Muscle of arm (tissue), 12 donors: ENCODE measurements around the gene YWHAB. TPM values are rescaled to one million over a fixed set of nuclear protein-coding genes. Genes with fewer than 3 reads are reported as not detected.
A peak's percentile ranks its signal among the peaks of the same experiment; 100 is the strongest.

Experiments
- DNase-seq: peaks from one replicate; pipeline ENCODE4 v3.0.0-alpha.2; 2013
- polyA plus RNA-seq, 12 donors: library from polyadenylated mRNA; unstranded; fragments of 120-200 nt; gene quantifications; one replicate each; pipeline ENCODE4 v1.2.1, GENCODE V29; 2013; ENCODE audit not compliant: insufficient read length in 12 of 12

Gene YWHAB
- polyA plus RNA-seq, 12 donors = 99.3 to 1,405 (median 119) TPM

DNA sequence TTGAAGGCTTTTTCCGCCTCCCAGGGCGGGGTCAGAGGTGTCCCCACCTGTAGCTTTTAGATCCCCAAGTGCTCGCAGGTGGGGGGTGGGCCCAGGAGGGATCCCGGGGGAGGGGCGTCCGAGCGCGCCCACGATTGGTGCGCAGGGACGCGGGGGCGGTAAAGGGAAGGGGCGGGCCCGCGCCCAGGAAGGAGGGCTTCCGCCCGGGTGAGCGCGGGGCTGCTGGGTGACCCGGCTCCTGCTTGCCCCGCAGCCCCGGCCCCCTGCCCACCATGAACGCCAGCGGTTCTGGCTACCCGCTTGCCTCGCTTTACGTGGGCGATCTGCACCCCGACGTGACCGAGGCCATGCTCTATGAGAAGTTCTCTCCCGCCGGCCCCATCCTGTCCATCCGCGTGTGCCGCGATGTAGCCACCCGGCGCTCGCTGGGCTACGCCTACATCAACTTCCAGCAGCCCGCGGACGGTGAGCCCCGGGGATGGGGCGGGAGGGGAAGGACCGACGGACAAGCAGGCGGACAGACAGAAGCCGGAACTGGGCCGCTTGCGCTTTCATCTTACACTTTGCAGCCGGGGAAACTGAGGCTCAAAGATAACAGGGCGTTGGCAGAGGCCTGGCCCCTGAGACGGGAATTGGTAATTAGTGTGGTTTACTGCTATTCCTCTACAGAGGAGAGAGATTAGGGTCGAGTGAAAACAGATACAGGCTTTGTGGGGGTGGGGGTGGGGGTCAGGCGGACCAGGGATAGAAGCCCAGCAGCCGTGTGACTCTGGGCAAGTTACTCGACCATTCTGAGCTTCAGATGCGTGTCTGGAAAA lies 24.6 kb downstream of the YWHAB start, which contains the start of gene PABPC1L:
Gene PABPC1L, plus strand, starts transcription at position 189 of the 818 bp plus-strand sequence. Its CDS starts 84 bp downstream, at position 273.
- peak; percentile 39 for DNase-seq

- no peak for DNase-seq
Measured at GRCh38 chr20:44910690-44911262, 25.3 kb downstream of the YWHAB start.

GRCh38 chr20:44911264-44911921 lies 25.9 kb downstream of the YWHAB start:
- DNase-seq = no peak

DNA sequence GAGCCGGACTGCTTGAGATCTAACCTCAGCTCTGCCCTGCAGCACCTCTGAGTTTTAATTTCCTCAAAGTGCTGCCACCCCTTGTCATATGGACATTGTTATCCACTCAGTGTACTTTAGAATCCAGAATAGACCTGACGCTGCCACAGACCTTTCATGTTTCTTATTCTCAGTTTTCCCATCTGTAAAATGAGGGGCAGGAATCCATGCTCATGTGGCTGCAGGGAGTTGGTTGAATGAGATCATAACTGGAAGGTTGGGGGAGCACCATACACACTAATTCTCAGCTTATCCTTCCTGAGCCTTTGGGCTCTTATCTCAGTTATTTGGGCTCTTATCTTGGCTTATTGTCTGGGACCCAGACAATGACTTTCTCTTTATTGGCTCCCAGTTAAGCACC lies 26.7 kb downstream of the YWHAB start:
- no peak for DNase-seq

GRCh38 chr20:44914924-44915323 lies 29.4 kb downstream of the YWHAB start:
- no peak for DNase-seq

- DNase-seq = no peak
Measured at GRCh38 chr20:44916586-44916985, 31.1 kb downstream of the YWHAB start.

DNA sequence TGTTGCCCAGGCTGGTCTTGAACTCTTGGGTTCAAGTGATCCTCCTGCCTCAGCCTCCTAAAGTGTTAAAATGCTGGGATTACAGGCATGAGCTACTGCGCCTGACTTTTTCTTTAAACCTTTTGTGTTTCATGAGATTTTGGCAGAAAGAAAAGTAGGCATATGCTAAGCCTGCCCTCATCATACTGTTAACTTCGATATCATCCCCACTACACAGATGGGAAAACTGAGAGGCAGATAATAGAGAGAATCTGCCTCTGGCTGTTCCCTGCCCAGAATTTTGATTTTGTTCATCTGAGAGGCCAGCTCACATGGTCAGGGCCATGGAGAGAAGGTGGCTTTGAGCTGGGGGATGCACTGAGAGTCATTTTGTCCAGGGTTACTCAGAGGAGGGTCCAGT lies 31.9 kb downstream of the YWHAB start:
- no peak for DNase-seq

DNA sequence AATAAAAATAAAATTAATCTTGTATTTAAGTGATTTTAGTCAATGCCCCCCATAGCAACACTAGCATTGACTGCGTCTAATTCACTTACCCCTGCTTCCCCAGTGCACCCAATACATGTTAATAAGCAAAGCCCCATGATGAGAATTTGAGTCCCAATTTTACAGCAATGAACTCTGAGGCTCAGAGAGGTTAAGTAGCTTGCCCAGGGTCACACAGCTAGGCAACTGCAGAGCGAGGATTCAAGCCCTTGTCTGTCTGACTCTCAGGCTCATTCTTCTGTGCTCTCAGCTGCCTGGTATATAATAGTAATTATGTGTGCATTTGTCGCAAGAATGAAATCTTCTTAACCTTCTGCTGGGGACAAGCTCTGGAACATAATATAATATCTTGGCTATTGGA lies 32.8 kb downstream of the YWHAB start:
- no peak for DNase-seq

GRCh38 chr20:44918761-44919160 lies 33.3 kb downstream of the YWHAB start:
- DNase-seq = no peak

DNA sequence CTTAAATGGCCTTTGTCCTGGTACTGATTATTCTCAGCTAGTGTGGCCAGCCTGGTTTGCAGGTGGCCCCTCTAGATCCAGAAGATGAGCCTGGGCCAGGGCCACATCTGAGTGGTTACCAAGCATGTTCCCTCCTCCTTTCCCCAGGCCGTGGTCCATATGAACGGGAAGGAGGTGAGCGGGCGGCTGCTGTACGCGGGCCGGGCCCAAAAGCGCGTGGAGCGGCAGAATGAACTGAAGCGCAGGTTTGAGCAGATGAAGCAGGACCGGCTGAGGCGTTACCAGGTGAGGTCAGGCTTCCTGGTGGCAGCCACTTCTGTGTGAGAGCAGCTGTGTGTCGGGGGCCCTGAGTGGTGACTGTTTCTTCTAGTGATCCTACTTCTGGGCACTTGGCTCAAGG lies 35.9 kb downstream of the YWHAB start:
- no peak for DNase-seq

- DNase-seq = no peak
Measured at GRCh38 chr20:44924541-44924940, 39.0 kb downstream of the YWHAB start.

DNA sequence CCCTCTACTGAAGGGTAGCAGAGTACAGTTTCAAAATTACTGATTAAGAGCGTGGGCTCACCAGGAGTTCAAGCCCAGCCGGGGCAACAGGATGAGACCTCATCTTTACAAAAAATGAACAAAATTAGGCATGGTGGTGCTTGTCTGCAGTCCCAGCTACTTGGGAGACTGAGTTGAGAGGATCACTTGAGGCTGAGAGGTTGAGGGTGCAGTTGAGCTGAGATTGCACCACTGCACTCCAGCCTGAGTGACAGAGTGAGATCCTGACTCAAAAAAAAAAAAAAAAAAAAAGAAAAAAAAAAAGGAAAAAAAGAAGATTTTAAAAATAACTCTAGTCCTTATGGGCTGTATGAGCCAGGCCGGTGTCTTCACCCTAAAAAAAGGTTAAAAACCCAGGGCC lies 43.1 kb downstream of the YWHAB start:
- no peak for DNase-seq

DNA sequence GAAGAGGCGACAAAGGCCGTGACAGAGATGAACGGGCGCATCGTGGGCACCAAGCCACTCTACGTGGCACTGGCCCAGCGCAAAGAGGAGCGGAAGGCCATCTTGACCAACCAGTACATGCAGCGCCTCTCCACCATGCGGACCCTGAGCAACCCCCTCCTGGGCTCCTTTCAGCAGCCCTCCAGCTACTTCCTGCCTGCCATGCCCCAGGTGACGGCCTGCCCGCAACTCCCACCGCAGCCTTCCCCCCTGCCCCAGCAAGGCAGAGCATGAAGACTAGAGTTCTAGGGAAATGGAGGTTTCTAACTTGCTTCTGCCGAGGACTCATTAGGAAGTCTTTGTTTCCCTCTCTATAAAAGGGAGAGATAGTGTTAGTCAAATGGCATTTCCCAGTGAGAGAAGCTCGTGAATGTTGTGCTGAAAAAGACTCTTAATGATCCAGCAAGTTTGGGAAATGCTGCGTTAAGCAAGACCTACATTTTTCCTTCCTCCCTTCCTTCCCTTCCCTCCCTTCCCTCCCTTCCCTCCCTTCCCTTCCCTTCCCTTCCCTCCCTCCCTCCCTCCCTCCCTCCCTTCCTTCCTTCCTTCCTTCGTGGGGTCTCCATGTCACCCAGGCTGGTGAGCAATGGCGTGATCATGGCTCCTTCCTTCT lies 45.1 kb downstream of the YWHAB start:
- DNase-seq = no peak

- DNase-seq = no peak
Measured at GRCh38 chr20:44931911-44932310, 46.4 kb downstream of the YWHAB start.

GRCh38 chr20:44932916-44933315 lies 47.4 kb downstream of the YWHAB start:
- DNase-seq = no peak

DNA sequence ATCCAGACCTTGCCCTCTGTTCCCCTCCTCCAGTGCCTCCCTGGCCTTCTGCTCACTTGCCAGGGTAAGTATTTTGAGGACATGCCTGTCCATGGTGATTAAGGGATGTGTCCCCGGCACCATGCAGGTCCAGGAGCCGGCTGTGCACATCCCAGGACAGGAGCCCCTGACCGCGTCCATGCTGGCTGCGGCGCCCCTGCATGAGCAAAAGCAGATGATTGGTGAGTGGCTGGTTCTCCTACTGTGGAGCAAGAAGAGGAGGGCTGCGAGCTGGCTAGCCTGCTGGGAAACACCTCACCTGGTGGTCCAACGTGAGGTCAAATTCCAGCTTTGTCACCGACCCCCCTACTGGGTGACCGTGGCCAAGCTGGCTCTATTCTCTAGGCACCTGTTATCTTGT lies 51.0 kb downstream of the YWHAB start:
- no peak for DNase-seq

GRCh38 chr20:44938637-44939036 lies 53.1 kb downstream of the YWHAB start:
- no peak for DNase-seq

DNA sequence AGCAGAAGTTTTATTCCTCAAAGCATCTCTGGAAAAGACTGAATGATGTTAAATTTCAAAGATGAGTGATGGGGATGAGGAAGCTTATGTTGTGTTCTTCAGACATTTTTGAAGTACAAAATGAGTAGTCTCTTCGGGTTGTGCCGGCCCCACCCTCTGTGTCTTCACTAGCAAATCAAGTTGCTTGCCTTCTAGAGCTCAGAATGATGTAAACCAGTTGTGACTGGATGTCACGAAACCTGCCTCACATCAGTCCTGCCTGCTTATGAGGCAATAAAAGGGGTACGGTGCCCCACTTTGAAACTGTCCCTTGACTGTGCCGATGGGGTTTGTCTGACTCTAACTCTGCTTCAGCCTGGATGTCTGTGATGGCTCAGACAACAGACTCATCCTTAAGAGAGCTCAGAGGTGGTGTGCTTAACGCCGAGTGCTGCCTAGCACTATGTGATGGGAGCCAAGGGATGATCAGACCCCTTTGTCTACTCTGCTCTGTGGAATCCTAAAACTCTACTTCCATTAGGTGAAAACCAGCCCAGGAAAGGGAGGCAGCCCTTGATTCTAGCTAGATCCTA lies 55.7 kb downstream of the YWHAB start:
- no peak for DNase-seq

DNA sequence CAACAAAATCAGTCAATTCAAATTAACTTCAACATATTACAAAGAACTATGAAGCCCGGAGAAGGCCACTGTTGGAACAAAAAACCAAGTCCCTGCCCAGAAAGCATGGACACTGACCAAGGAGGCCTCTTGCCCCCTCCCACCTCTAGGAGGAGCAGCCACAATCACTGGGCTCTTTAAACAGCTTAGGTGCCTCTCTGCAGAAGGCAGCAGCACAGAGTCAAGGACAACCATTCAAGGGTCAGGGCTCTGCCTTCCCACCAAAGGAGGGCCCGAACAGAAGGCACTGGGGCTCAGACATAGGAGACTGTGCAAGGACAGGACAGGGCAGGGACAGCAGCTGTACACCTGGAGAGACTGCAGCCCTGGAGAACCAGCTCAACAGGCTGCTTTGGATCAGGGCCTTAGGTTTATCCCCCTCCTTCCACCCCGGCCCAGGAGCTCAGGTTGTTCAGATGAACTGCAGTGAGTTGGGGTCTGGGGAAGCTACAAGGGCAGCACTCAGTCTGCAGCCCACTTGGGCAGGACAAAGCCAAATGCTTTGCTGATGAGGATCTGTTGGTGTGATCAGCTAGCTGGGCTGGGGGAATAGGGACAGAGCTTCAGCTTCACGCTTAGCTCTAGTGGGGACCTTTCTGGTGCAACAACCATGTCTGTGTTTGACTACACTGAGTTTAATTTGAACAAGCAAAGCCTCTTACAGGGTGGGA lies 56.9 kb downstream of the YWHAB start:
- DNase-seq = no peak

DNA sequence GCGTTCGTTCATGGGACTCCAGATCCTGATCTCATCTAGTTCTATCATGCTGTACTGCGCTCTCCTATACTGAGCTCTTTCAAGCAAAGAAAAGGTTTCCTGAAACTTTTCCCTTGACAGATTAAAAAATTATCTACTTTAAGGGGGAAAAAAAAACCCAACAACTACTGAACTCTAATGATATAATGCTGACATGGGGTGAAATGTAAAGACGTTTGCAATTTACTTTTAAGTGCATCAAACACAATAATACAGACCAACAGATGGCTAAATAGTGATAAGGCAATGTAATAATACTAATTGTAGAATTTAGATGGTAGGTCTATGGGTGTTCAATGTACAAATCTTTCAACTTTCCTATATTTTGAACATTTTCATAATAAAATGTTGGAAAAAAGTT lies 58.3 kb downstream of the YWHAB start:
- DNase-seq = no peak

- DNase-seq = no peak
Measured at GRCh38 chr20:44945261-44945660, 59.8 kb downstream of the YWHAB start.
